Breast epithelium (tissue), 4 donors: Measurements from ENCODE around the gene OPCML. TPM values are rescaled to one million over a fixed set of nuclear protein-coding genes. Genes with fewer than 3 reads are reported as not detected.

Experiments
- DNase-seq, 2 donors: peaks; one replicate each; pipeline ENCODE4 v3.0.0-alpha.2; 2019; ENCODE audit warnings: low spot score in 2 of 2
- H3K27ac ChIP-seq, 2 donors: fragments of 200-600 bp; sonication (generic) in 1 of 2; one replicate each; pipeline ENCODE4 v1.5.1; 2016 to 2019; ENCODE audit warnings: mild to moderate bottlenecking in 1 of 2
- H3K27me3 ChIP-seq, 2 donors: fragments of 200-600 bp; sonication (generic) in 1 of 2; one replicate each; pipeline versions ENCODE4 v1.5.1 to v1.6.0; 2017 to 2019; ENCODE audit warnings: control low read depth in 1 of 2, mild to moderate bottlenecking in 1 of 2
- H3K36me3 ChIP-seq: fragments of 200-600 bp; one replicate; pipeline ENCODE4 v1.5.1; 2019
- H3K4me1 ChIP-seq, 2 donors: fragments of 200-600 bp; sonication (generic); one replicate each; pipeline ENCODE4 v1.5.1; 2016 to 2019; ENCODE audit warnings: control low read depth in 1 of 2
- H3K4me3 ChIP-seq, 3 donors: fragments of 200-600 bp; sonication (generic); 1 replicate in 2 of 3; 2 replicates in 1 of 3; pipeline ENCODE4 v1.5.1; 2016 to 2019; ENCODE audit warnings: mild to moderate bottlenecking in 3 of 3, moderate library complexity in 2 of 3
- H3K9me3 ChIP-seq, 2 donors: fragments of 200-600 bp; sonication (generic) in 1 of 2; one replicate each; pipeline ENCODE4 v1.5.1; 2016 to 2019; ENCODE audit warnings: control low read depth in 1 of 2
- POLR2A ChIP-seq: fragments of 450-650 bp; IDR thresholded peaks from one replicate; pipeline ENCODE4 v1.6.1; 2016; ENCODE audit warnings: antibody characterized with exemption, mild to moderate bottlenecking, moderate library complexity
- POLR2AphosphoS5 ChIP-seq, 3 donors: sonication (generic); formaldehyde crosslinking; IDR thresholded peaks; one replicate each; pipeline ENCODE4 v1.6.1; 2017; ENCODE audit warnings: antibody characterized with exemption in 3 of 3
- intact Hi-C: fragments of 100-400 bp; cut with DNase I; formaldehyde crosslinking; loops from one replicate; pipeline ENCODE4 v1.15.1; 2023; ENCODE audit warnings: low total_unique reads
- total RNA-seq, 3 donors: library from RNA; depleted of rRNA; stranded (reverse); fragments of >200 nt; gene quantifications; one replicate each; pipeline ENCODE4 v1.1.0, GENCODE V29; 2016
- TF ChIP-seq, protein P1 (sequence below), 3 donors: fragments of 450-650 bp; IDR thresholded peaks; one replicate each; pipeline ENCODE4 v1.5.1; 2016 to 2017; ENCODE audit warnings: antibody characterized with exemption in 3 of 3, mild to moderate bottlenecking in 3 of 3, moderate library complexity in 3 of 3

The OPCML gene
- total RNA-seq, 3 donors from 2014 or later, result not detected

DNA sequence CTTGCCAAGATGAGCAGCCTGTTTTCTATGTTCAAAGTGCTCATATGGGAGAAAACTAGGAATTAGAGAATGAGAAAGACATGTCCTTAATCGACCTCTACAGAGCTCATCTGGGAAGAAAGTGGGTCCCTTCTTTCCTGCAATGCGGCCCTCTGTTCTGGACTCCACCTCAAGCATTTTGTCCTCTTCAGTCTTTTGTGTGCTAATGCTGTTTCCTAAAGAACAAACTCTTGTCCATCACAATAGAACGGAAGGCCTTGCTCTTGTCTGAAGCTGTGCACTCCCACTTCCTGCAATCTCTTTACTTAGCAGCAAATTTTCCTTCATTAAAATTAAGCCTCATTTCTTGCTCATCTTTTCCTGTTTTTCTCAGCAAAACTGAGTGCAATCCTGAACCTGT is 206.6 kb downstream of the OPCML start:
- no peak overlapping the region for H3K27ac ChIP-seq
- H3K4me3 ChIP-seq, result no peak overlapping the region
- no peaks in the 10 kb centered on the region for H3K9me3 ChIP-seq
- no peaks in the 10 kb centered on the region for H3K27me3 ChIP-seq
- DNase-seq, result no peak
- no peaks in the 10 kb centered on the region for H3K36me3 ChIP-seq
- intact Hi-C loops, result no loop called here
- no peaks in the 10 kb centered on the region for H3K4me1 ChIP-seq
- TF ChIP-seq, protein P1, sequence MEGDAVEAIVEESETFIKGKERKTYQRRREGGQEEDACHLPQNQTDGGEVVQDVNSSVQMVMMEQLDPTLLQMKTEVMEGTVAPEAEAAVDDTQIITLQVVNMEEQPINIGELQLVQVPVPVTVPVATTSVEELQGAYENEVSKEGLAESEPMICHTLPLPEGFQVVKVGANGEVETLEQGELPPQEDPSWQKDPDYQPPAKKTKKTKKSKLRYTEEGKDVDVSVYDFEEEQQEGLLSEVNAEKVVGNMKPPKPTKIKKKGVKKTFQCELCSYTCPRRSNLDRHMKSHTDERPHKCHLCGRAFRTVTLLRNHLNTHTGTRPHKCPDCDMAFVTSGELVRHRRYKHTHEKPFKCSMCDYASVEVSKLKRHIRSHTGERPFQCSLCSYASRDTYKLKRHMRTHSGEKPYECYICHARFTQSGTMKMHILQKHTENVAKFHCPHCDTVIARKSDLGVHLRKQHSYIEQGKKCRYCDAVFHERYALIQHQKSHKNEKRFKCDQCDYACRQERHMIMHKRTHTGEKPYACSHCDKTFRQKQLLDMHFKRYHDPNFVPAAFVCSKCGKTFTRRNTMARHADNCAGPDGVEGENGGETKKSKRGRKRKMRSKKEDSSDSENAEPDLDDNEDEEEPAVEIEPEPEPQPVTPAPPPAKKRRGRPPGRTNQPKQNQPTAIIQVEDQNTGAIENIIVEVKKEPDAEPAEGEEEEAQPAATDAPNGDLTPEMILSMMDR (IDR thresholded peaks at IDR 0.05), result no peak
- TF ChIP-seq POLR2AphosphoS5 (IDR thresholded peaks at IDR 0.05), result no peak
- no peak for TF ChIP-seq POLR2A

DNA sequence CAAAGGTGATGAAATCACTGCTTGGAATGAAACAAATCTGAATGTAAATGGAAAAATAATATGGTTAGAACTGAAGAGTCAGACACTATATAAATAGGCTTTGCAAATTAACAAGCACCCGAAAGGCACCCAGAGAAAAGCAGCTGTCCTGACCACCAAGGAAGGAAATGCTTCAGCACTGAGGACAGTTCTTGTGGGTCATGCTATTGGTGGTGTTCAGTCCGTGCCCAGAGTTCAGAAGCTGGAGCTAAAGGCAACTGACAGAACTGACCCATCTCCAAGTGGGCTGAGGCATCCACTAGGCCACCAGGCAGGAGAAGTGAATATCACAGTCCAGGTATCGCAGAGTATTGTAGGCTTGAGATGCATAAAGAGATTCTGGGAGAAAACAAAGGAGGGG is 208.9 kb downstream of the OPCML start:
- H3K27ac ChIP-seq, result no peak overlapping the region
- H3K27me3 ChIP-seq, result no peaks in the 10 kb centered on the region
- no peaks in the 10 kb centered on the region for H3K36me3 ChIP-seq
- intact Hi-C loops, result no loop called here
- no peaks in the 10 kb centered on the region for H3K9me3 ChIP-seq
- TF ChIP-seq, protein P1 (IDR thresholded peaks at IDR 0.05), result no peak
- TF ChIP-seq POLR2AphosphoS5 (IDR thresholded peaks at IDR 0.05) (no peak), POLR2A (no peak)
- no peak for DNase-seq
- H3K4me1 ChIP-seq, result no peaks in the 10 kb centered on the region
- no peak overlapping the region for H3K4me3 ChIP-seq

DNA sequence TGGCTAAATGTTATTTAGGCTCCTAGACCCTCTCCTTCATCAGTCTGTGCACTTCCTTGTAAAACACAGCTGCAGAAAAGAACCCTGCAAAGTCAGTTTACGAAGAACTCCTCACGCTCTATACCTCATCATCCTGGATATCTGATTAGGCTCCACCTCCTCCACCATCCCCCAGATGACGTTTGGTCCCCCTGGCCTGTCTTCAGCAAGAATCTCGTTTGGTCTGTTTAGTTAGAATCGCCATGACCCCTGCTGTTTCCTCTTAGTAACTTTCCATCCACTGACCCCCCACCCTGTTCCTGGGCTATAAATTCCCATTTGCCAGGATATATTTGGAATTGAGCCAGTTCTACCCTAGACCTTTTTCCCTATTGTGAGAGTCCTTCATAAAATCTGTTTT is 214.1 kb downstream of the OPCML start:
- TF ChIP-seq, protein P1 (IDR thresholded peaks at IDR 0.05), result no peak
- TF ChIP-seq POLR2AphosphoS5 (IDR thresholded peaks at IDR 0.05) (no peak), POLR2A (no peak)

DNA sequence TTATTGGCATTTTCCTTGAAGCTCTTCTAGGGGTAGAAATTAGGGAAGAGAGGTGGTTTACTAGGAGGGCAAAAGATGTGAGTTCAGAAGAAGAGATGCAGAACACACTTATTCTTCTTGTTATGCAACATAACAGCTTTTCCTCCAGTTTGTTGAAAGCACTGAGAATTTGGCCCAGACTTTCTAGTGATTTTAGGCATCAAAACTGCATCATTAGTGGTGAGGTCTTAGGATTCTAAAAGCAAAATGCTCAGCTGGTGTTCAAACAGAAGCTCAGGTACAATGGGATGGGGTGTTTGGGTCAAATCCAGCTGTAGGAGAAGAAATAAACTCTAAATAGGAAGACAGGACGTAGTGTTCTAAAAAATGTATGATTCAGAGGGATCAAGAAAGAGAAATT is 221.1 kb downstream of the OPCML start:
- Histone ChIP-seq H3K4me3 (no peak overlapping the region), H3K9me3 (peaks cover 0 to 4% of the 10 kb centered on the region in 2 donors), H3K36me3 (no peaks in the 10 kb centered on the region), H3K27me3 (no peaks in the 10 kb centered on the region), H3K4me1 (no peaks in the 10 kb centered on the region), H3K27ac (no peak overlapping the region)
- TF ChIP-seq, protein P1 (IDR thresholded peaks at IDR 0.05), result no peak
- TF ChIP-seq POLR2A (no peak), POLR2AphosphoS5 (IDR thresholded peaks at IDR 0.05) (no peak)
- intact Hi-C loops, result no loop called here
- no peak for DNase-seq

More for the DNA sequence above, 214.1 kb downstream of the OPCML start:
- intact Hi-C loops, result no loop called here
- Histone ChIP-seq H3K36me3 (no peaks in the 10 kb centered on the region), H3K9me3 (no peaks in the 10 kb centered on the region), H3K27me3 (no peaks in the 10 kb centered on the region), H3K4me1 (no peaks in the 10 kb centered on the region), H3K27ac (no peak overlapping the region), H3K4me3 (no peak overlapping the region)
- no peak for DNase-seq

DNA sequence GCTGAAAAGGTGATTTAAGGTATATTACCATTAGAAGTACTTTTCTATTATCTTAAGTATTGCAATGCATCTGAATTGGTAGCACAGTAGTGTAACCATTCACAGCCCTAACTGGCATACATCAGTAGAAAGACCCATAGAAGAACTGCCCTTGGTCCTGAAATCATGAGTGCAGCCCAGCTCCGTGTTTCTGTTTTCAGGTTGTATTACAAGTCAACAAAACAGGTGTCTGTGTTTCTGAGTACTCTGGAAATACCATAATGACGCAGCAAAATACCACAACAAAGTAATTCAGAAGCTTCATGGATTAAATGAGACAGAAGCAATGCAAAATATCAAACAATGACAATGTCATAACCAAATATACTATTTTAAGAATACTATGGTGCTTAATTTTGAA is 226.3 kb downstream of the OPCML start:
- intact Hi-C loops, result loop anchor here (10.0 kb wide), 1 partner anchor 1301 kb away; no protein-coding TSS in a partner anchor
- H3K27ac ChIP-seq, result no peak overlapping the region
- peaks cover 0 to 4% of the 10 kb centered on the region in 2 donors for H3K9me3 ChIP-seq
- H3K4me1 ChIP-seq, result no peaks in the 10 kb centered on the region
- H3K36me3 ChIP-seq, result no peaks in the 10 kb centered on the region
- TF ChIP-seq POLR2AphosphoS5 (IDR thresholded peaks at IDR 0.05) (no peak), POLR2A (no peak)
- TF ChIP-seq, protein P1 (IDR thresholded peaks at IDR 0.05), result no peak
- DNase-seq, result no peak
- no peak overlapping the region for H3K4me3 ChIP-seq
- no peaks in the 10 kb centered on the region for H3K27me3 ChIP-seq
